ENCODE data around the gene NIPBL. TPM values are rescaled to one million over a fixed set of nuclear protein-coding genes. Genes with fewer than 3 reads are reported as not detected.

Gene NIPBL
- total and polyA plus RNA-seq, 10 of the 15 experiments (the other 5 are each of a cell fraction or from before 2014, with no cell fraction given) = 10.4 to 50.4 (median 20.2) TPM

GRCh38 chr5:36944024-36944423 lies 67.5 kb downstream of the NIPBL start (continued):
- TF ChIP-seq EED (IDR thresholded peaks at IDR 0.05; ENCODE audit: low read depth) = no peak
- TF ChIP-seq PRDM15 (CRISPR knock-in tag; IDR thresholded peaks at IDR 0.05) = no peak
- TF ChIP-seq PKNOX1 (IDR thresholded peaks at IDR 0.05) = no peak
- TF ChIP-seq ETV6 (conservative IDR thresholded peaks at IDR 0.05 in 1 of 2, IDR thresholded peaks at IDR 0.05 in 1 of 2; ENCODE audit: borderline replicate concordance in 1 of 2, low read depth in 1 of 2) = no peak
- TF ChIP-seq SPI1 (IDR thresholded peaks at IDR 0.05; ENCODE audit: borderline replicate concordance, insufficient read depth, low read depth, low read length) = no peak
- TF ChIP-seq TBL1XR1 (IDR thresholded peaks at IDR 0.05; ENCODE audit: low read depth, low read length) = no peak
